ENCODE data around the gene ZNF445.
A peak's percentile ranks its signal among the peaks of the same experiment; 100 is the strongest.
"Not testable (repeated sequence)": the region's sequence is repeated elsewhere in the genome, so short reads cannot be mapped to it uniquely, and the experiment has no call there.

Gene ZNF445

GRCh38 chr3:44476181-44476611, 1.3 kb downstream of the ZNF445 start:
- no peak for DNase-seq (ENCODE audit: low spot score)

- not testable (repeated sequence) for DNase-seq (ENCODE audit: low spot score)
Observed at GRCh38 chr3:44474886-44475285, 2.6 kb downstream of the ZNF445 start.

- DNase-seq (ENCODE audit: low spot score) = no peak
Observed at GRCh38 chr3:44470430-44470829, 7.0 kb downstream of the ZNF445 start.

- DNase-seq (ENCODE audit: low spot score) = no peak
Observed at GRCh38 chr3:44469914-44470313, 7.6 kb downstream of the ZNF445 start.

- no peak for DNase-seq (ENCODE audit: low spot score)
Observed at GRCh38 chr3:44468572-44469520, 8.6 kb downstream of the ZNF445 start.

GRCh38 chr3:44468099-44468537, 9.4 kb downstream of the ZNF445 start:
- DNase-seq (ENCODE audit: low spot score) = not testable (repeated sequence)

GRCh38 chr3:44467241-44467640, 10.2 kb downstream of the ZNF445 start:
- no peak for DNase-seq (ENCODE audit: low spot score)

GRCh38 chr3:44464920-44465319, 12.6 kb downstream of the ZNF445 start:
- DNase-seq (ENCODE audit: low spot score) = not testable (repeated sequence)

GRCh38 chr3:44464509-44464908, 13.0 kb downstream of the ZNF445 start:
- DNase-seq (ENCODE audit: low spot score) = no peak

- DNase-seq (ENCODE audit: low spot score) = not testable (repeated sequence)
Observed at GRCh38 chr3:44460050-44460449, 17.4 kb downstream of the ZNF445 start.

GRCh38 chr3:44455318-44455717, 22.2 kb downstream of the ZNF445 start:
- DNase-seq (ENCODE audit: low spot score) = no peak

- no peak for DNase-seq (ENCODE audit: low spot score)
Observed at GRCh38 chr3:44454258-44454657, 23.2 kb downstream of the ZNF445 start.

GRCh38 chr3:44451441-44451840, 26.0 kb downstream of the ZNF445 start:
- no peak for DNase-seq (ENCODE audit: low spot score)

- no peak for DNase-seq (ENCODE audit: low spot score)
Observed at GRCh38 chr3:44446929-44447328, 30.5 kb downstream of the ZNF445 start.

- DNase-seq (ENCODE audit: low spot score) = no peak
Observed at GRCh38 chr3:44445786-44446185, 31.7 kb downstream of the ZNF445 start.

GRCh38 chr3:44444896-44445691, 32.4 kb downstream of the ZNF445 start:
- no peak for DNase-seq (ENCODE audit: low spot score)

GRCh38 chr3:44444437-44444836, 33.0 kb downstream of the ZNF445 start:
- DNase-seq (ENCODE audit: low spot score) = no peak

- DNase-seq (ENCODE audit: low spot score) = no peak
Observed at GRCh38 chr3:44442596-44443309, 34.7 kb downstream of the ZNF445 start.

GRCh38 chr3:44439499-44440295, 37.8 kb downstream of the ZNF445 start:
- DNase-seq (ENCODE audit: low spot score) = peak; percentile 90

GRCh38 chr3:44437800-44438199, 39.7 kb downstream of the ZNF445 start:
- no peak for DNase-seq (ENCODE audit: low spot score)

GRCh38 chr3:44436181-44436580, 41.3 kb downstream of the ZNF445 start:
- DNase-seq (ENCODE audit: low spot score) = no peak
